ENCODE data around the gene KRTAP12-1. TPM values are rescaled to one million over a fixed set of nuclear protein-coding genes. Genes with fewer than 3 reads are reported as not detected.

Gene KRTAP12-1
- total RNA-seq, 1 donor from 2014 or later, result not detected

- H3K36me3 ChIP-seq, result no peaks in the 10 kb centered on the region
- no peak for DNase-seq
- peaks cover 12% of the 10 kb centered on the region for H3K4me1 ChIP-seq
- TF ChIP-seq CTCF (IDR thresholded peaks at IDR 0.05; ENCODE audit: borderline replicate concordance), result no peak
- no peak overlapping the region for H3K27ac ChIP-seq (replicated peaks)
- H3K4me3 ChIP-seq, result no peak overlapping the region
- intact Hi-C loops (cut with micrococcal nuclease), result no loop called here
- H3K27me3 ChIP-seq (ENCODE audit: low read depth), result peaks cover 36% of the 10 kb centered on the region
- H3K9me3 ChIP-seq (replicated peaks), result no peaks in the 10 kb centered on the region
These were observed 35.0 kb upstream of the KRTAP12-1 start for GRCh38 chr21:44716984-44717383.

GRCh38 chr21:44714905-44715304, 32.9 kb upstream of the KRTAP12-1 start:
- intact Hi-C loops (cut with micrococcal nuclease), result no loop called here
- no peaks in the 10 kb centered on the region for H3K9me3 ChIP-seq (replicated peaks)
- peaks cover 49% of the 10 kb centered on the region for H3K27me3 ChIP-seq (ENCODE audit: low read depth)
- no peak for TF ChIP-seq CTCF (IDR thresholded peaks at IDR 0.05; ENCODE audit: borderline replicate concordance)
- DNase-seq, result no peak
- H3K36me3 ChIP-seq, result no peaks in the 10 kb centered on the region
- H3K27ac ChIP-seq (replicated peaks), result no peak overlapping the region
- H3K4me1 ChIP-seq, result peaks cover 31% of the 10 kb centered on the region
- no peak overlapping the region for H3K4me3 ChIP-seq

- Histone ChIP-seq H3K9me3 (replicated peaks) (no peaks in the 10 kb centered on the region), H3K27me3 (ENCODE audit: low read depth) (peaks cover 59% of the 10 kb centered on the region)
These were observed 31.9 kb upstream of the KRTAP12-1 start for GRCh38 chr21:44713846-44714245.

GRCh38 chr21:44713130-44713529, 31.2 kb upstream of the KRTAP12-1 start:
- Histone ChIP-seq H3K4me3 (no peak overlapping the region), H3K27ac (replicated peaks) (no peak overlapping the region), H3K27me3 (ENCODE audit: low read depth) (peaks cover 67% of the 10 kb centered on the region), H3K4me1 (peaks cover 46% of the 10 kb centered on the region), H3K9me3 (replicated peaks) (no peaks in the 10 kb centered on the region), H3K36me3 (no peaks in the 10 kb centered on the region)
- no peak for DNase-seq
- intact Hi-C loops (cut with micrococcal nuclease), result no loop called here
- no peak for TF ChIP-seq CTCF (IDR thresholded peaks at IDR 0.05; ENCODE audit: borderline replicate concordance)

More at GRCh38 chr21:44713846-44714245, 31.9 kb upstream of the KRTAP12-1 start:
- Histone ChIP-seq H3K4me1 (peaks cover 39% of the 10 kb centered on the region), H3K36me3 (no peaks in the 10 kb centered on the region), H3K4me3 (no peak overlapping the region), H3K27ac (replicated peaks) (no peak overlapping the region)
- intact Hi-C loops (cut with micrococcal nuclease), result no loop called here
- no peak for DNase-seq
- no peak for TF ChIP-seq CTCF (IDR thresholded peaks at IDR 0.05; ENCODE audit: borderline replicate concordance)

- intact Hi-C loops (cut with micrococcal nuclease), result no loop called here
- no peak for DNase-seq
These were observed 30.5 kb upstream of the KRTAP12-1 start for GRCh38 chr21:44712203-44713028.

More at GRCh38 chr21:44712203-44713028, 30.5 kb upstream of the KRTAP12-1 start:
- H3K9me3 ChIP-seq (replicated peaks), result no peaks in the 10 kb centered on the region
- H3K4me1 ChIP-seq, result peaks cover 51% of the 10 kb centered on the region
- no peak for TF ChIP-seq CTCF (IDR thresholded peaks at IDR 0.05; ENCODE audit: borderline replicate concordance)
- no peak overlapping the region for H3K27ac ChIP-seq (replicated peaks)
- no peak overlapping the region for H3K4me3 ChIP-seq
- peaks cover 74% of the 10 kb centered on the region for H3K27me3 ChIP-seq (ENCODE audit: low read depth)
- H3K36me3 ChIP-seq, result no peaks in the 10 kb centered on the region

All from left ventricle myocardium inferior (tissue), 1 donor.